Smooth muscle cell (in vitro differentiated cells): Measurements from ENCODE around the gene CAMTA1. TPM values are rescaled to one million over a fixed set of nuclear protein-coding genes. Genes with fewer than 3 reads are reported as not detected.
A peak's percentile ranks its signal among the peaks of the same experiment; 100 is the strongest.

ENCODE experiments used
- DNase-seq: peaks from one replicate; lab custom pipeline; 2025; ENCODE audit not compliant: unreplicated experiment; lab: John Stamatoyannopoulos, UW
- H2AFZ ChIP-seq: fragments of 200-600 bp; sonication (generic); 2 replicates; pipeline ENCODE4 v1.6.0; 2016; ENCODE audit warnings: antibody characterized with exemption, low read depth, mild to moderate bottlenecking
- H3F3A ChIP-seq: fragments of 200-600 bp; sonication (generic); 2 replicates; pipeline ENCODE4 v1.6.0; 2017; ENCODE audit warnings: antibody characterized with exemption, low read depth
- H3K27ac ChIP-seq: fragments of 200-600 bp; sonication (generic); 2 replicates; pipeline ENCODE4 v1.5.1; 2016; ENCODE audit warnings: low read depth, mild to moderate bottlenecking
- H3K27me3 ChIP-seq: fragments of 200-600 bp; sonication (generic); 2 replicates; pipeline ENCODE4 v1.6.1; 2016; ENCODE audit warnings: low read depth, mild to moderate bottlenecking
- H3K36me3 ChIP-seq: fragments of 200-600 bp; sonication (generic); 2 replicates; pipeline ENCODE4 v1.5.1; 2016; ENCODE audit warnings: low read depth
- H3K4me1 ChIP-seq: fragments of 200-600 bp; sonication (generic); 2 replicates; pipeline ENCODE4 v1.5.1; 2016; ENCODE audit warnings: low read depth
- H3K4me2 ChIP-seq: fragments of 200-600 bp; sonication (generic); 2 replicates; pipeline ENCODE4 v1.6.0; 2016; ENCODE audit warnings: mild to moderate bottlenecking
- H3K4me3 ChIP-seq: fragments of 200-600 bp; sonication (generic); 2 replicates; pipeline ENCODE4 v1.5.1; 2016; ENCODE audit warnings: mild to moderate bottlenecking
- H3K79me2 ChIP-seq: fragments of 200-600 bp; sonication (generic); 2 replicates; pipeline ENCODE4 v1.6.0; 2016; ENCODE audit warnings: low read depth, mild to moderate bottlenecking
- H3K9ac ChIP-seq: fragments of 200-600 bp; sonication (generic); 2 replicates; pipeline ENCODE4 v1.6.0; 2016; ENCODE audit warnings: low read depth
- H3K9me3 ChIP-seq: fragments of 200-600 bp; sonication (generic); replicated peaks from 2 replicates; pipeline ENCODE4 v1.5.1; 2016; ENCODE audit warnings: low read depth
- H4K20me1 ChIP-seq: fragments of 200-600 bp; sonication (generic); 2 replicates; pipeline ENCODE4 v1.6.0; 2016; ENCODE audit warnings: low read depth
- WGBS: methylation state at CpG from one replicate; pipeline ENCODE4 v1.1.7; 2016; ENCODE audit warnings: low lambda C conversion rate; 5-methylcytosine and 5-hydroxymethylcytosine counted together
- polyA plus RNA-seq: library from polyadenylated mRNA; unstranded; fragments of >200 nt; fragmentation: Nextera tagmentation; extraction: Ambion mirVana; gene quantifications from 2 replicates; pipeline ENCODE4 v1.2.1, GENCODE V29; 2016
- total RNA-seq: library from RNA; depleted of rRNA; stranded (reverse); fragments of >200 nt; gene quantifications from 2 replicates; pipeline ENCODE4 v1.2.3, GENCODE V29; 2014
- TF ChIP-seq, protein P1 (sequence below): fragments of 200-600 bp; sonication (generic); IDR thresholded peaks from 2 replicates; pipeline ENCODE4 v1.5.1; 2017; ENCODE audit warnings: borderline replicate concordance, mild to moderate bottlenecking, antibody characterized with exemption; ENCODE audit not compliant: insufficient read depth, poor library complexity, severe bottlenecking

Gene CAMTA1
- total and polyA plus RNA-seq, 2 experiments from 2014 or later, result 139 to 145 TPM

- Histone ChIP-seq H3K4me3 (peak overlapping the region; percentile 99), H3K9me3 (no peaks in the 10 kb centered on the region), H3K36me3 (no peaks in the 10 kb centered on the region), H3K4me1 (peaks cover 20% of the 10 kb centered on the region), H4K20me1 (peaks cover 27% of the 10 kb centered on the region), H3K27me3 (no peaks in the 10 kb centered on the region), H3K27ac (peak overlapping the region; percentile 85), H3F3A (no peaks in the 10 kb centered on the region), H2AFZ (peak overlapping the region; percentile 91), H3K9ac (peak overlapping the region; percentile 94), H3K4me2 (peak overlapping the region; percentile 100), H3K79me2 (peaks cover 41% of the 10 kb centered on the region)
- DNase-seq, result no peak
- 50% methylated on average over 6 of the region's 6 CpGs for WGBS
- TF ChIP-seq, protein P1, sequence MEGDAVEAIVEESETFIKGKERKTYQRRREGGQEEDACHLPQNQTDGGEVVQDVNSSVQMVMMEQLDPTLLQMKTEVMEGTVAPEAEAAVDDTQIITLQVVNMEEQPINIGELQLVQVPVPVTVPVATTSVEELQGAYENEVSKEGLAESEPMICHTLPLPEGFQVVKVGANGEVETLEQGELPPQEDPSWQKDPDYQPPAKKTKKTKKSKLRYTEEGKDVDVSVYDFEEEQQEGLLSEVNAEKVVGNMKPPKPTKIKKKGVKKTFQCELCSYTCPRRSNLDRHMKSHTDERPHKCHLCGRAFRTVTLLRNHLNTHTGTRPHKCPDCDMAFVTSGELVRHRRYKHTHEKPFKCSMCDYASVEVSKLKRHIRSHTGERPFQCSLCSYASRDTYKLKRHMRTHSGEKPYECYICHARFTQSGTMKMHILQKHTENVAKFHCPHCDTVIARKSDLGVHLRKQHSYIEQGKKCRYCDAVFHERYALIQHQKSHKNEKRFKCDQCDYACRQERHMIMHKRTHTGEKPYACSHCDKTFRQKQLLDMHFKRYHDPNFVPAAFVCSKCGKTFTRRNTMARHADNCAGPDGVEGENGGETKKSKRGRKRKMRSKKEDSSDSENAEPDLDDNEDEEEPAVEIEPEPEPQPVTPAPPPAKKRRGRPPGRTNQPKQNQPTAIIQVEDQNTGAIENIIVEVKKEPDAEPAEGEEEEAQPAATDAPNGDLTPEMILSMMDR, result no peak
These were observed 985.4 kb downstream of the CAMTA1 start for GRCh38 chr1:7770669-7770996.

GRCh38 chr1:7770997-7771822 is 986.0 kb downstream of the CAMTA1 start, which contains the start of gene VAMP3:
TSS of gene VAMP3 (plus strand) at chr1:7771296. CDS start at chr1:7771384, 88 bp downstream.
- Histone ChIP-seq H3K79me2 (peaks cover 47% of the 10 kb centered on the region), H2AFZ (peak within 1 kb of the TSS; percentile 91), H3K36me3 (no peaks in the 10 kb centered on the region), H3K9ac (peak within 1 kb of the TSS; percentile 94), H4K20me1 (peaks cover 32% of the 10 kb centered on the region), H3K27ac (peak within 1 kb of the TSS; percentile 85), H3K4me1 (peaks cover 18% of the 10 kb centered on the region), H3K4me2 (peak within 1 kb of the TSS; percentile 100), H3K4me3 (peak within 1 kb of the TSS; percentile 99), H3K27me3 (no peaks in the 10 kb centered on the region), H3F3A (no peaks in the 10 kb centered on the region), H3K9me3 (no peaks in the 10 kb centered on the region)
- TF ChIP-seq, protein P1, result no peak
- DNase-seq, result peak; percentile 77
- WGBS, result under 1% methylated on average over 61 of the region's 97 CpGs

GRCh38 chr1:7771823-7772299 is 986.6 kb downstream of the CAMTA1 start:
- Histone ChIP-seq H3K36me3 (no peaks in the 10 kb centered on the region), H3K4me1 (peaks cover 15% of the 10 kb centered on the region), H4K20me1 (peaks cover 39% of the 10 kb centered on the region), H2AFZ (peak overlapping the region; percentile 86), H3F3A (no peaks in the 10 kb centered on the region), H3K4me2 (peak overlapping the region; percentile 100), H3K27me3 (no peaks in the 10 kb centered on the region), H3K9me3 (no peaks in the 10 kb centered on the region), H3K27ac (peak overlapping the region; percentile 85), H3K9ac (peak overlapping the region; percentile 94), H3K4me3 (peak overlapping the region; percentile 99), H3K79me2 (peaks cover 51% of the 10 kb centered on the region)
- no peak for DNase-seq
- 20% methylated on average over 12 of the region's 12 CpGs for WGBS
- TF ChIP-seq, protein P1, result no peak
